Measurements from ENCODE around the gene PARK7. TPM values are rescaled to one million over a fixed set of nuclear protein-coding genes. Genes with fewer than 3 reads are reported as not detected.
A peak's percentile ranks its signal among the peaks of the same experiment; 100 is the strongest.

The PARK7 gene
- total RNA-seq, 2 donors from 2014 or later, result 304 to 378 TPM

- H3K27me3 Mint-ChIP-seq (ENCODE audit: insufficient read depth), result peaks cover 65% of the 10 kb centered on the region
- 85 to 93% methylated on average over 3 of the region's 3 CpGs for WGBS, 2 experiments (ENCODE audit: insufficient coverage in 1 of 2, insufficient read length in 1 of 2)
Observed at GRCh38 chr1:7940034-7940433, 21.5 kb upstream of the PARK7 start.

GRCh38 chr1:7940745-7941436, 20.6 kb upstream of the PARK7 start, which contains the start of gene TNFRSF9:
TSS of gene TNFRSF9 (minus strand) at chr1:7940839. CDS start at chr1:7939994, 845 bp downstream.
- Histone ChIP-seq H3K4me3 (ENCODE audit: low read length) (no peak within 1 kb of the TSS), H3K36me3 (ENCODE audit: control insufficient read depth, insufficient read depth, low read length) (no peaks in the 10 kb centered on the region), H3K9me3 (ENCODE audit: control insufficient read depth, low read length) (no peaks in the 10 kb centered on the region), H3K27me3 (ENCODE audit: control insufficient read depth, insufficient read depth, low read length, poor library complexity, severe bottlenecking) (peaks cover 43% of the 10 kb centered on the region), H3K4me1 (ENCODE audit: control insufficient read depth, insufficient read depth, low read length) (no peaks in the 10 kb centered on the region), H3K27ac (ENCODE audit: low read depth, low read length) (no peak within 1 kb of the TSS), H3K9ac (ENCODE audit: extremely low read depth, low read length, poor library complexity, severe bottlenecking) (no peak within 1 kb of the TSS)
- 84 to 88% methylated on average over 11 to 14 of the region's 14 CpGs for WGBS, 2 experiments (ENCODE audit: insufficient coverage in 1 of 2, insufficient read length in 1 of 2)
- H3K4me3 Mint-ChIP-seq, result no peak within 1 kb of the TSS
- no peaks in the 10 kb centered on the region for H3K36me3 Mint-ChIP-seq (ENCODE audit: low read depth)
- no peaks in the 10 kb centered on the region for H3K9me3 Mint-ChIP-seq
- peaks cover 58% of the 10 kb centered on the region for H3K27me3 Mint-ChIP-seq (ENCODE audit: insufficient read depth)
- no peak for TF ChIP-seq CTCF (conservative IDR thresholded peaks at IDR 0.05)
- peaks cover 9% of the 10 kb centered on the region for H3K4me1 Mint-ChIP-seq
- DNase-seq, result peak; percentile 54
- no peak within 1 kb of the TSS for H3K27ac Mint-ChIP-seq

More at GRCh38 chr1:7940034-7940433, 21.5 kb upstream of the PARK7 start:
- Histone ChIP-seq H3K4me1 (ENCODE audit: control insufficient read depth, insufficient read depth, low read length) (no peaks in the 10 kb centered on the region), H3K4me3 (ENCODE audit: low read length) (no peak overlapping the region), H3K36me3 (ENCODE audit: control insufficient read depth, insufficient read depth, low read length) (no peaks in the 10 kb centered on the region), H3K27ac (ENCODE audit: low read depth, low read length) (no peak overlapping the region), H3K27me3 (ENCODE audit: control insufficient read depth, insufficient read depth, low read length, poor library complexity, severe bottlenecking) (peaks cover 43% of the 10 kb centered on the region), H3K9ac (ENCODE audit: extremely low read depth, low read length, poor library complexity, severe bottlenecking) (no peak overlapping the region), H3K9me3 (ENCODE audit: control insufficient read depth, low read length) (no peaks in the 10 kb centered on the region)
- no peaks in the 10 kb centered on the region for H3K9me3 Mint-ChIP-seq
- H3K4me3 Mint-ChIP-seq, result no peak overlapping the region
- no peak for TF ChIP-seq CTCF (conservative IDR thresholded peaks at IDR 0.05)
- peaks cover 9% of the 10 kb centered on the region for H3K4me1 Mint-ChIP-seq
- no peak for DNase-seq
- no peaks in the 10 kb centered on the region for H3K36me3 Mint-ChIP-seq (ENCODE audit: low read depth)
- no peak overlapping the region for H3K27ac Mint-ChIP-seq

DNA sequence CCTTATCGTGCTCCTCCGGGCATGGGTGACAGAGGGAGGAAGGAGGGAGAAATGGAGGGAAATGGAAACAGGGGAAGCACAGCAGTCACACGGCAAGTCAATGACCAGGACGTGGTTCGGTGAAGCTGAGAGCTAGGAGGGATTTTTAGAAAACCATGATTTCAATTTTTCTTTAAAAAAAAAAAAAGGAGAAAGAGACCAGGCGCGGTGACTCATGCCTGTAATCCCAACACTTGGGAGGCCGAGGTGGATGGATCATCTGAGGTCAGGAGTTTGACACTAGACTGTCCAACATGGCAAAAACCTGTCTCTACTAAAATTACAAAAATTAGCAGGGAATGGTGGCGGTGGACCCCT, 20.1 kb upstream of the PARK7 start:
- Histone ChIP-seq H3K27me3 (ENCODE audit: control insufficient read depth, insufficient read depth, low read length, poor library complexity, severe bottlenecking) (peaks cover 43% of the 10 kb centered on the region), H3K27ac (ENCODE audit: low read depth, low read length) (no peak overlapping the region), H3K9me3 (ENCODE audit: control insufficient read depth, low read length) (no peaks in the 10 kb centered on the region), H3K9ac (ENCODE audit: extremely low read depth, low read length, poor library complexity, severe bottlenecking) (no peak overlapping the region), H3K36me3 (ENCODE audit: control insufficient read depth, insufficient read depth, low read length) (no peaks in the 10 kb centered on the region), H3K4me3 (ENCODE audit: low read length) (no peak overlapping the region), H3K4me1 (ENCODE audit: control insufficient read depth, insufficient read depth, low read length) (no peaks in the 10 kb centered on the region)
- 91 to 94% methylated on average over 3 to 9 of the region's 9 CpGs for WGBS, 2 experiments (ENCODE audit: insufficient coverage in 1 of 2, insufficient read length in 1 of 2)
- Mint-ChIP-seq H3K9me3 (no peaks in the 10 kb centered on the region), H3K27me3 (ENCODE audit: insufficient read depth) (peaks cover 54% of the 10 kb centered on the region), H3K4me1 (peaks cover 9% of the 10 kb centered on the region), H3K36me3 (ENCODE audit: low read depth) (no peaks in the 10 kb centered on the region), H3K27ac (no peak overlapping the region), H3K4me3 (no peak overlapping the region)
- TF ChIP-seq CTCF (conservative IDR thresholded peaks at IDR 0.05), result no peak
- DNase-seq, result no peak

Measured in endodermal cell (in vitro differentiated cells).